ENCODE results near the gene GNG4.
"Not testable (repeated sequence)": the region's sequence is repeated elsewhere in the genome, so short reads cannot be mapped to it uniquely, and the experiment has no call there.

The GNG4 gene

GRCh38 chr1:235632506-235633401, 16.8 kb downstream of the GNG4 start:
- no peak for DNase-seq

GRCh38 chr1:235631816-235632215, 17.8 kb downstream of the GNG4 start:
- no peak for DNase-seq
- intact Hi-C loops (cut with DNase I): no loop called here

More at GRCh38 chr1:235632506-235633401, 16.8 kb downstream of the GNG4 start:
- intact Hi-C loops (cut with DNase I): no loop called here

GRCh38 chr1:235628316-235629005, 21.1 kb downstream of the GNG4 start:
- intact Hi-C loops (cut with DNase I): no loop called here
- no peak for DNase-seq

- DNase-seq: no peak
- intact Hi-C loops (cut with DNase I): no loop called here
Observed at GRCh38 chr1:235625831-235626230, 23.8 kb downstream of the GNG4 start.

GRCh38 chr1:235625340-235625739, 24.2 kb downstream of the GNG4 start:
- intact Hi-C loops (cut with DNase I): no loop called here
- no peak for DNase-seq

GRCh38 chr1:235624721-235625333, 24.8 kb downstream of the GNG4 start:
- intact Hi-C loops (cut with DNase I): no loop called here
- no peak for DNase-seq

GRCh38 chr1:235622936-235623779, 26.4 kb downstream of the GNG4 start:
- intact Hi-C loops (cut with DNase I): no loop called here

GRCh38 chr1:235619149-235619548, 30.4 kb downstream of the GNG4 start:
- intact Hi-C loops (cut with DNase I): not testable (repeated sequence)

More at GRCh38 chr1:235622936-235623779, 26.4 kb downstream of the GNG4 start:
- peak in 2 of 42 donors; percentile 17 to 24 for DNase-seq

GRCh38 chr1:235617808-235618207, 31.8 kb downstream of the GNG4 start:
- DNase-seq: peak in 4 of 42 donors; percentile 24 to 53 (median 42)
- intact Hi-C loops (cut with DNase I): no loop called here

More at GRCh38 chr1:235619149-235619548, 30.4 kb downstream of the GNG4 start:
- not testable (repeated sequence) for DNase-seq

GRCh38 chr1:235617140-235617539, 32.4 kb downstream of the GNG4 start:
- peak in 8 of 42 donors; percentile 20 to 58 (median 38) for DNase-seq
- intact Hi-C loops (cut with DNase I): no loop called here

- DNase-seq: peak in 10 of 42 donors; percentile 14 to 52 (median 33)
- intact Hi-C loops (cut with DNase I): no loop called here
Observed at GRCh38 chr1:235614442-235614954, 35.1 kb downstream of the GNG4 start.

GRCh38 chr1:235613602-235614001, 36.0 kb downstream of the GNG4 start:
- no peak for DNase-seq

GRCh38 chr1:235612761-235613160, 36.8 kb downstream of the GNG4 start:
- no peak for DNase-seq
- intact Hi-C loops (cut with DNase I): no loop called here

More at GRCh38 chr1:235613602-235614001, 36.0 kb downstream of the GNG4 start:
- intact Hi-C loops (cut with DNase I): no loop called here

- intact Hi-C loops (cut with DNase I): no loop called here
Observed at GRCh38 chr1:235610157-235610556, 39.4 kb downstream of the GNG4 start.

GRCh38 chr1:235608278-235608677, 41.3 kb downstream of the GNG4 start:
- intact Hi-C loops (cut with DNase I): no loop called here
- DNase-seq: no peak

More at GRCh38 chr1:235610157-235610556, 39.4 kb downstream of the GNG4 start:
- DNase-seq: no peak

GRCh38 chr1:235607284-235607683, 42.3 kb downstream of the GNG4 start:
- intact Hi-C loops (cut with DNase I): no loop called here

GRCh38 chr1:235601104-235601503, 48.5 kb downstream of the GNG4 start:
- peak in 2 of 42 donors; percentile 22 to 56 for DNase-seq
- intact Hi-C loops (cut with DNase I): no loop called here

More at GRCh38 chr1:235607284-235607683, 42.3 kb downstream of the GNG4 start:
- DNase-seq: no peak

- no peak for DNase-seq
- intact Hi-C loops (cut with DNase I): no loop called here
Observed at GRCh38 chr1:235599536-235599935, 50.0 kb downstream of the GNG4 start.

All from head of caudate nucleus (tissue), 42 donors.